ENCODE measurements around the gene LRFN2. TPM values are rescaled to one million over a fixed set of nuclear protein-coding genes. Genes with fewer than 3 reads are reported as not detected.

The LRFN2 gene
- total RNA-seq, 1 experiment from 2014 or later, result not detected

- H3K27ac Mint-ChIP-seq (ENCODE audit: unreplicated experiment), result no peak overlapping the region
- intact Hi-C loops (cut with micrococcal nuclease; ENCODE audit: unreplicated experiment), result no loop called here
- DNase-seq, result no peak
- H3K4me3 Mint-ChIP-seq (ENCODE audit: unreplicated experiment), result no peak overlapping the region
- no peak overlapping the region for H3K4me3 ChIP-seq (ENCODE audit: low read depth, low read length)
- ChIA-PET POLR2A (no interaction called here), CTCF (no interaction called here)
- no peaks in the 10 kb centered on the region for H3K36me3 ChIP-seq (ENCODE audit: control insufficient read depth, insufficient read depth, low read length)
- H3K4me1 Mint-ChIP-seq (ENCODE audit: low read depth, unreplicated experiment), result no peaks in the 10 kb centered on the region
- H3K27me3 ChIP-seq (replicated peaks; ENCODE audit: control insufficient read depth, insufficient read depth, low read length), result no peaks in the 10 kb centered on the region; the same call in 1 of the 2 replicates
- H3K4me1 ChIP-seq, result no peaks in the 10 kb centered on the region
- no TSS peak for BruUV-seq (replicated peaks)
- no peaks in the 10 kb centered on the region for H3K9me3 Mint-ChIP-seq (ENCODE audit: unreplicated experiment)
- TF ChIP-seq, protein P1, sequence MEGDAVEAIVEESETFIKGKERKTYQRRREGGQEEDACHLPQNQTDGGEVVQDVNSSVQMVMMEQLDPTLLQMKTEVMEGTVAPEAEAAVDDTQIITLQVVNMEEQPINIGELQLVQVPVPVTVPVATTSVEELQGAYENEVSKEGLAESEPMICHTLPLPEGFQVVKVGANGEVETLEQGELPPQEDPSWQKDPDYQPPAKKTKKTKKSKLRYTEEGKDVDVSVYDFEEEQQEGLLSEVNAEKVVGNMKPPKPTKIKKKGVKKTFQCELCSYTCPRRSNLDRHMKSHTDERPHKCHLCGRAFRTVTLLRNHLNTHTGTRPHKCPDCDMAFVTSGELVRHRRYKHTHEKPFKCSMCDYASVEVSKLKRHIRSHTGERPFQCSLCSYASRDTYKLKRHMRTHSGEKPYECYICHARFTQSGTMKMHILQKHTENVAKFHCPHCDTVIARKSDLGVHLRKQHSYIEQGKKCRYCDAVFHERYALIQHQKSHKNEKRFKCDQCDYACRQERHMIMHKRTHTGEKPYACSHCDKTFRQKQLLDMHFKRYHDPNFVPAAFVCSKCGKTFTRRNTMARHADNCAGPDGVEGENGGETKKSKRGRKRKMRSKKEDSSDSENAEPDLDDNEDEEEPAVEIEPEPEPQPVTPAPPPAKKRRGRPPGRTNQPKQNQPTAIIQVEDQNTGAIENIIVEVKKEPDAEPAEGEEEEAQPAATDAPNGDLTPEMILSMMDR (IDR thresholded peaks at IDR 0.05; ENCODE audit: insufficient read depth in 1 of 2, low read depth in 1 of 2, low read length in 1 of 2, severe bottlenecking in 1 of 2, unreplicated experiment in 1 of 2), result no peak
- no peaks in the 10 kb centered on the region for H3K9me3 ChIP-seq
- no peaks in the 10 kb centered on the region for H3K36me3 Mint-ChIP-seq (ENCODE audit: insufficient read depth, unreplicated experiment)
- peaks cover 15% of the 10 kb centered on the region for H3K27me3 Mint-ChIP-seq (ENCODE audit: insufficient read depth, unreplicated experiment)
Measured at GRCh38 chr6:40540790-40541189, 46.4 kb downstream of the LRFN2 start.

- H3K36me3 ChIP-seq (ENCODE audit: control insufficient read depth, insufficient read depth, low read length), result no peaks in the 10 kb centered on the region
- CTCF ChIA-PET, result no interaction called here
- Mint-ChIP-seq H3K4me3 (ENCODE audit: unreplicated experiment) (no peak overlapping the region), H3K27me3 (ENCODE audit: insufficient read depth, unreplicated experiment) (peaks cover 10% of the 10 kb centered on the region), H3K36me3 (ENCODE audit: insufficient read depth, unreplicated experiment) (no peaks in the 10 kb centered on the region), H3K9me3 (ENCODE audit: unreplicated experiment) (no peaks in the 10 kb centered on the region), H3K27ac (ENCODE audit: unreplicated experiment) (no peak overlapping the region), H3K4me1 (ENCODE audit: low read depth, unreplicated experiment) (no peaks in the 10 kb centered on the region)
- H3K27me3 ChIP-seq (replicated peaks; ENCODE audit: control insufficient read depth, insufficient read depth, low read length), result no peaks in the 10 kb centered on the region; the same call in 1 of the 2 replicates
- no peaks in the 10 kb centered on the region for H3K9me3 ChIP-seq
- TF ChIP-seq, protein P1 (IDR thresholded peaks at IDR 0.05; ENCODE audit: insufficient read depth in 1 of 2, low read depth in 1 of 2, low read length in 1 of 2, severe bottlenecking in 1 of 2, unreplicated experiment in 1 of 2), result no peak
- POLR2A ChIA-PET, result no interaction called here
- intact Hi-C loops (cut with micrococcal nuclease; ENCODE audit: unreplicated experiment), result loop anchor here (2.0 kb wide), 1 partner anchor 211 kb away; no protein-coding TSS in a partner anchor
- H3K4me1 ChIP-seq, result no peaks in the 10 kb centered on the region
- no TSS peak for BruUV-seq (replicated peaks)
- no peak for DNase-seq
- H3K4me3 ChIP-seq (ENCODE audit: low read depth, low read length), result no peak overlapping the region
Measured at GRCh38 chr6:40539853-40540252, 47.3 kb downstream of the LRFN2 start.

GRCh38 chr6:40538556-40538955, 48.6 kb downstream of the LRFN2 start:
- no peaks in the 10 kb centered on the region for H3K9me3 ChIP-seq
- Mint-ChIP-seq H3K27ac (ENCODE audit: unreplicated experiment) (no peak overlapping the region), H3K4me1 (ENCODE audit: low read depth, unreplicated experiment) (no peaks in the 10 kb centered on the region), H3K4me3 (ENCODE audit: unreplicated experiment) (no peak overlapping the region), H3K9me3 (ENCODE audit: unreplicated experiment) (no peaks in the 10 kb centered on the region), H3K36me3 (ENCODE audit: insufficient read depth, unreplicated experiment) (no peaks in the 10 kb centered on the region), H3K27me3 (ENCODE audit: insufficient read depth, unreplicated experiment) (peaks cover 6% of the 10 kb centered on the region)
- TF ChIP-seq, protein P1 (IDR thresholded peaks at IDR 0.05; ENCODE audit: insufficient read depth in 1 of 2, low read depth in 1 of 2, low read length in 1 of 2, severe bottlenecking in 1 of 2, unreplicated experiment in 1 of 2), result no peak
- ChIA-PET POLR2A (no interaction called here), CTCF (no interaction called here)
- no TSS peak for BruUV-seq (replicated peaks)
- no peaks in the 10 kb centered on the region for H3K36me3 ChIP-seq (ENCODE audit: control insufficient read depth, insufficient read depth, low read length)
- no peaks in the 10 kb centered on the region; the same call in 1 of the 2 replicates for H3K27me3 ChIP-seq (replicated peaks; ENCODE audit: control insufficient read depth, insufficient read depth, low read length)
- intact Hi-C loops (cut with micrococcal nuclease; ENCODE audit: unreplicated experiment), result loop anchor here (2.0 kb wide), 1 partner anchor 210 kb away; no protein-coding TSS in a partner anchor
- DNase-seq, result no peak
- H3K4me1 ChIP-seq, result no peaks in the 10 kb centered on the region
- no peak overlapping the region for H3K4me3 ChIP-seq (ENCODE audit: low read depth, low read length)

Data from Caco-2 (cell line).